Jurkat, Clone E6-1 (cell line): ENCODE results near the gene TEAD1.

ENCODE experiments used
- DNase-seq: peaks from one replicate; pipeline ENCODE4 v3.0.0-alpha.2; 2011; ENCODE audit warnings: low read depth, low spot score
- H3K4me3 ChIP-seq: 2 replicates; pipeline ENCODE4 v1.5.1; 2011; ENCODE audit warnings: mild to moderate bottlenecking, low read length, control low read depth, moderate library complexity

TEAD1 gene

GRCh38 chr11:12890476-12890875 is 216.3 kb downstream of the TEAD1 start:
- no peak overlapping the region for H3K4me3 ChIP-seq
- DNase-seq: no peak

GRCh38 chr11:12893787-12894672 is 219.8 kb downstream of the TEAD1 start:
- peak; percentile 26 for DNase-seq
- H3K4me3 ChIP-seq: no peak overlapping the region

- DNase-seq: no peak
- H3K4me3 ChIP-seq: no peak overlapping the region
These were observed 223.2 kb downstream of the TEAD1 start for GRCh38 chr11:12897390-12897789.

- no peak for DNase-seq
- no peak overlapping the region for H3K4me3 ChIP-seq
These were observed 223.6 kb downstream of the TEAD1 start for GRCh38 chr11:12897867-12898266.

- no peak for DNase-seq
- H3K4me3 ChIP-seq: no peak overlapping the region
These were observed 226.3 kb downstream of the TEAD1 start for GRCh38 chr11:12900496-12900895.

GRCh38 chr11:12901272-12901671 is 227.1 kb downstream of the TEAD1 start:
- no peak overlapping the region for H3K4me3 ChIP-seq
- no peak for DNase-seq

GRCh38 chr11:12901874-12902481 is 227.8 kb downstream of the TEAD1 start:
- DNase-seq: no peak
- no peak overlapping the region for H3K4me3 ChIP-seq

- no peak for DNase-seq
- no peak overlapping the region for H3K4me3 ChIP-seq
These were observed 228.7 kb downstream of the TEAD1 start for GRCh38 chr11:12902791-12903486.

GRCh38 chr11:12905435-12905834 is 231.2 kb downstream of the TEAD1 start:
- DNase-seq: no peak
- no peak overlapping the region for H3K4me3 ChIP-seq

- DNase-seq: no peak
- no peak overlapping the region for H3K4me3 ChIP-seq
These were observed 232.3 kb downstream of the TEAD1 start for GRCh38 chr11:12906501-12906900.

GRCh38 chr11:12909879-12910278 is 235.7 kb downstream of the TEAD1 start:
- DNase-seq: no peak
- no peak overlapping the region for H3K4me3 ChIP-seq

- H3K4me3 ChIP-seq: no peak overlapping the region
- DNase-seq: no peak
These were observed 240.2 kb downstream of the TEAD1 start for GRCh38 chr11:12914400-12914912.

GRCh38 chr11:12915093-12915492 is 240.9 kb downstream of the TEAD1 start:
- no peak for DNase-seq
- no peak overlapping the region for H3K4me3 ChIP-seq

GRCh38 chr11:12917822-12918221 is 243.6 kb downstream of the TEAD1 start:
- H3K4me3 ChIP-seq: no peak overlapping the region
- DNase-seq: no peak

- no peak for DNase-seq
- H3K4me3 ChIP-seq: no peak overlapping the region
These were observed 244.4 kb downstream of the TEAD1 start for GRCh38 chr11:12918667-12919066.

GRCh38 chr11:12922418-12922817 is 248.2 kb downstream of the TEAD1 start:
- H3K4me3 ChIP-seq: no peak overlapping the region
- no peak for DNase-seq

- H3K4me3 ChIP-seq: no peak overlapping the region
- no peak for DNase-seq
These were observed 248.8 kb downstream of the TEAD1 start for GRCh38 chr11:12922980-12923507.

- no peak for DNase-seq
- no peak overlapping the region for H3K4me3 ChIP-seq
These were observed 250.4 kb downstream of the TEAD1 start for GRCh38 chr11:12924650-12925049.

- H3K4me3 ChIP-seq: no peak overlapping the region
- no peak for DNase-seq
These were observed 251.3 kb downstream of the TEAD1 start for GRCh38 chr11:12925520-12925919.

GRCh38 chr11:12927221-12927620 is 253.0 kb downstream of the TEAD1 start:
- no peak for DNase-seq
- H3K4me3 ChIP-seq: no peak overlapping the region
